Trophoblast cell (in vitro differentiated cells and primary cell): ENCODE measurements around the gene ELP2.

ENCODE experiments used
- DNase-seq, 2 donors: peaks; one replicate each; pipeline ENCODE4 v3.0.0-alpha.2; 2016
- H2AFZ ChIP-seq: 2 replicates; pipeline ENCODE4 v1.6.1; 2013; ENCODE audit warnings: low read length, moderate library complexity, mild to moderate bottlenecking; ENCODE audit not compliant: insufficient read depth, poor library complexity
- H2AK5ac ChIP-seq: 2 replicates; pipeline ENCODE4 v1.6.1; 2013; ENCODE audit warnings: mild to moderate bottlenecking, low read length
- H2BK120ac ChIP-seq: 2 replicates; pipeline ENCODE4 v1.6.1; 2013; ENCODE audit warnings: low read length, mild to moderate bottlenecking, moderate library complexity; ENCODE audit not compliant: insufficient read depth, poor library complexity
- H2BK12ac ChIP-seq: 2 replicates; pipeline ENCODE4 v1.6.1; 2013; ENCODE audit warnings: mild to moderate bottlenecking, low read length, moderate library complexity
- H2BK5ac ChIP-seq: 2 replicates; pipeline ENCODE4 v1.6.1; 2013; ENCODE audit warnings: low read length, low read depth, moderate library complexity, mild to moderate bottlenecking; ENCODE audit not compliant: poor library complexity
- H3K14ac ChIP-seq: 2 replicates; pipeline ENCODE4 v1.6.1; 2013; ENCODE audit warnings: mild to moderate bottlenecking, low read length
- H3K18ac ChIP-seq: 2 replicates; pipeline ENCODE4 v1.6.1; 2013; ENCODE audit warnings: mild to moderate bottlenecking, low read length
- H3K23ac ChIP-seq: 2 replicates; pipeline ENCODE4 v1.6.1; 2013; ENCODE audit warnings: low read length
- H3K27ac ChIP-seq: 2 replicates; pipeline ENCODE4 v1.5.1; 2013; ENCODE audit warnings: low read depth, mild to moderate bottlenecking, inconsistent platforms, low read length, moderate library complexity
- H3K27me3 ChIP-seq: 2 replicates; pipeline ENCODE4 v1.6.1; 2013; ENCODE audit warnings: inconsistent platforms, mild to moderate bottlenecking, low read length, moderate library complexity; ENCODE audit not compliant: insufficient read depth
- H3K36me3 ChIP-seq, 2 experiments: 1 replicate in 1 of 2; 2 replicates in 1 of 2; pipeline ENCODE4 v1.6.1; 2013; ENCODE audit warnings: low read length in 2 of 2, mild to moderate bottlenecking in 2 of 2, moderate library complexity in 1 of 2; ENCODE audit not compliant: insufficient read depth in 2 of 2, control insufficient read depth in 1 of 2
- H3K4ac ChIP-seq: 2 replicates; pipeline ENCODE4 v1.6.1; 2013; ENCODE audit warnings: low read depth, mild to moderate bottlenecking, low read length, moderate library complexity
- H3K4me1 ChIP-seq, 2 experiments: 1 replicate in 1 of 2; 2 replicates in 1 of 2; pipeline ENCODE4 v1.6.1; 2013; ENCODE audit warnings: low read length in 2 of 2, mild to moderate bottlenecking in 2 of 2, moderate library complexity in 1 of 2; ENCODE audit not compliant: insufficient read depth in 2 of 2, control insufficient read depth in 1 of 2
- H3K4me2 ChIP-seq: 2 replicates; pipeline ENCODE4 v1.6.1; 2013; ENCODE audit warnings: inconsistent platforms, mild to moderate bottlenecking, low read length, moderate library complexity
- H3K4me3 ChIP-seq: 2 replicates; pipeline ENCODE4 v1.5.1; 2013; ENCODE audit warnings: mild to moderate bottlenecking, low read depth, low read length, inconsistent platforms
- H3K79me1 ChIP-seq: one replicate; pipeline ENCODE4 v1.6.1; 2013; ENCODE audit warnings: low read length
- H3K79me2 ChIP-seq: 2 replicates; pipeline ENCODE4 v1.6.1; 2013; ENCODE audit warnings: low read length, mild to moderate bottlenecking; ENCODE audit not compliant: control insufficient read depth, insufficient read depth, poor library complexity
- H3K9ac ChIP-seq: 2 replicates; pipeline ENCODE4 v1.6.1; 2013; ENCODE audit warnings: mild to moderate bottlenecking, low read length
- H3K9me3 ChIP-seq: 2 replicates; pipeline ENCODE4 v1.6.1; 2013; ENCODE audit warnings: low read depth, mild to moderate bottlenecking, control low read depth, inconsistent platforms, low read length; ENCODE audit not compliant: insufficient read depth
- H4K12ac ChIP-seq: 2 replicates; pipeline ENCODE4 v1.6.1; 2013; ENCODE audit warnings: low read depth, mild to moderate bottlenecking, low read length, moderate library complexity
- H4K8ac ChIP-seq: 2 replicates; pipeline ENCODE4 v1.6.1; 2013; ENCODE audit warnings: low read depth, mild to moderate bottlenecking, low read length, moderate library complexity
- H4K91ac ChIP-seq: one replicate; pipeline ENCODE4 v1.6.1; 2013; ENCODE audit warnings: low read depth, mild to moderate bottlenecking, low read length, moderate library complexity
- WGBS: extraction: QIAGEN DNeasy Blood & Tissue Kit; methylation state at CpG from one replicate; pipeline ENCODE4 v1.1.7; 2013; ENCODE audit warnings: missing lambda C conversion rate; ENCODE audit not compliant: insufficient read length, insufficient coverage; ENCODE audit errors: extremely low coverage; 5-methylcytosine and 5-hydroxymethylcytosine counted together

Gene ELP2

DNA sequence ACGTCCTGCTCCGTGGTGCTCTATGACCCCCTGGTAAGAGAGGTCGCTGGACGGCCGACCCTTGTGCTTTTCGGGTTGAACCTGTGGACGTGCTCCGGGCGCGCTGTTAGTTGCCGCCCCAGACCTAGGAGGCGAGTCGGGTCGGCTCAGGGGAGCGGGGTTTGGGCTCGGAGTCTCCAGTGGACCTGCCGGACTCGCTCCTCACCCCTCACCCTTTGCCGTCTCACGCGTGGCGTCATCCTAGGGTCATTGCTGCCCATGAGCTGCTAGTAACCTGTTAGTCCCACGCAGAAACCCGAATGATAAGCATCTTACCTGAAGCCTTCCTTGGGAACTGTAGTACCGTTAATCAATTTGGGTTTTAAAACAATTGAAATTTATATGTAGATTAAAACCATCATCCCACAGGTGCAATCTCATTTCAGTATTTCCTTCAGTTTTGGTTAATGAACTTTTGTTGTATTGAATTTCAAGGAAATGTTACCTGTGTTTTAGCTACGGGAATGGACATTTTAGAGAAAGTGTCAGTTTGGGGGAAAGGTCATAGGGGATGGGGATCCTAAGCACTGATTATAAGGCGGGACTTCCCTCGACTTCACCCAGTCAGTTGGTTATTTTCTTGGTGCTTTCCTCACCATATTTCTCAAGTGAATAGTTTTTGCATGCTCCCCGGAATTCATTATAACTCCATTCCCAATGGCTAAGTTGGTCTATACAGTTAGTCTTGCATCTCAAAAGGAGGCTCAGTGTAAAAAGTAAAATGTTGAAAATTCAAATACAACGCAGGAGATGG, 536 bp downstream of the ELP2 start:
- Histone ChIP-seq H4K91ac (peak overlapping the region; percentile 32), H3K4me3 (peak overlapping the region; percentile 88), H3K79me1 (peaks cover 10% of the 10 kb centered on the region), H3K18ac (peak overlapping the region; percentile 30), H2BK120ac (peak overlapping the region; percentile 16), H3K14ac (peak overlapping the region; percentile 35), H3K36me3 (peaks cover 0 to 4% of the 10 kb centered on the region in 2 experiments), H3K27me3 (no peaks in the 10 kb centered on the region), H3K4me1 (peaks cover 2 to 7% of the 10 kb centered on the region in 2 experiments), H2AK5ac (peak overlapping the region; percentile 45), H4K8ac (peak overlapping the region; percentile 85), H3K9ac (peak overlapping the region; percentile 62), H4K12ac (peak overlapping the region; percentile 86), H3K4ac (peak overlapping the region; percentile 68), H2AFZ (peak overlapping the region; percentile 23), H2BK12ac (no peak overlapping the region), H3K23ac (no peak overlapping the region), H3K27ac (peak overlapping the region; percentile 1), H2BK5ac (no peak overlapping the region), H3K79me2 (peaks cover 9% of the 10 kb centered on the region), H3K9me3 (no peaks in the 10 kb centered on the region), H3K4me2 (peak overlapping the region; percentile 71)
- DNase-seq, result no peak
- no CpG with 5 or more reads among the region's 30 CpGs for WGBS

DNA sequence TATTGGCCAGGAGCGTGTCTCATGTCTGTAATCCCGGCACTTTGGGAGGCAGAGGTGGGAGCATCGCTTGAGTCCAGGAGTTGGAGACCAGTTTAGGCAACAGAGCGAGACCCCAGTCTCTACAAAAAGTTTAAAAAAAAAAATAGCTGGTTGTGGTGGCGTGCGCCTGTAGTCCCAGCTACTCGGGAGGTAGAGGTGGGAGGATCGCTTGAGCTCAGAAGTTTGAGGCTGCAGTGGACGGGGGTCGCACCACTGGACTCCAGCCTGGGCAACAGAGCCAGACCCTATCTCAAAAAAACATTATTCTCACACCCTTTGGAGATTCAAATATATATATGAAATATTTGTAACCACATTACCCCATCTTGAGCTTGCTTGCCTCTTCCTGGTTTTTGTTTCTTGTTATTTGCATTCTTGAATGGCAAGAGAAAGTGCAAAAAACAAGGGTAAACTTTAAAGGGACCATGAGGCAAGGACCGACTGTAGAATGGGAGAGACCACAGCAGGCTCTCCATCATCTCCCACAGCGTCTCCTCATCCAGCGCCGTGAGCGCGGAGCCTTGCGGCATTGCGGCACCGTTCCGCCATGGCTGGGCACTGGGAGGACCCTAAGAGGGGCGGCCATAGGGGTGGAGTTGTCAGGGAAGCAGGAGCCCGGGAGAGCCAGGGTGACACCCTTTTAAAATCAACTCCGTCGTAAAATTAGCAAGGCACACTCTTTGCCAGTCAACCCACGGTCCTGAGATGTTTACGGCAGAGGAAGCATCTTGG, 1.4 kb downstream of the ELP2 start:
- peak overlapping the region; percentile 71 for H3K4me2 ChIP-seq
- peak overlapping the region; percentile 91 for H3K4ac ChIP-seq
- peaks cover 2 to 7% of the 10 kb centered on the region in 2 experiments for H3K4me1 ChIP-seq
- H3K23ac ChIP-seq, result no peak overlapping the region
- H3K79me2 ChIP-seq, result peaks cover 9% of the 10 kb centered on the region
- H3K27ac ChIP-seq, result no peak overlapping the region
- DNase-seq, result no peak
- no peak overlapping the region for H2BK120ac ChIP-seq
- no peak overlapping the region for H4K8ac ChIP-seq
- H2BK5ac ChIP-seq, result no peak overlapping the region
- H3K9ac ChIP-seq, result no peak overlapping the region
- no CpG with 5 or more reads among the region's 26 CpGs for WGBS
- H2BK12ac ChIP-seq, result no peak overlapping the region
- H3K18ac ChIP-seq, result no peak overlapping the region
- no peak overlapping the region for H2AK5ac ChIP-seq
- no peak overlapping the region for H3K4me3 ChIP-seq
- no peaks in the 10 kb centered on the region for H3K9me3 ChIP-seq
- peak overlapping the region; percentile 14 for H4K12ac ChIP-seq
- H2AFZ ChIP-seq, result no peak overlapping the region
- no peaks in the 10 kb centered on the region for H3K27me3 ChIP-seq
- no peak overlapping the region for H3K14ac ChIP-seq
- H3K36me3 ChIP-seq, result peaks cover 0 to 4% of the 10 kb centered on the region in 2 experiments
- H4K91ac ChIP-seq, result no peak overlapping the region
- H3K79me1 ChIP-seq, result peaks cover 10% of the 10 kb centered on the region

DNA sequence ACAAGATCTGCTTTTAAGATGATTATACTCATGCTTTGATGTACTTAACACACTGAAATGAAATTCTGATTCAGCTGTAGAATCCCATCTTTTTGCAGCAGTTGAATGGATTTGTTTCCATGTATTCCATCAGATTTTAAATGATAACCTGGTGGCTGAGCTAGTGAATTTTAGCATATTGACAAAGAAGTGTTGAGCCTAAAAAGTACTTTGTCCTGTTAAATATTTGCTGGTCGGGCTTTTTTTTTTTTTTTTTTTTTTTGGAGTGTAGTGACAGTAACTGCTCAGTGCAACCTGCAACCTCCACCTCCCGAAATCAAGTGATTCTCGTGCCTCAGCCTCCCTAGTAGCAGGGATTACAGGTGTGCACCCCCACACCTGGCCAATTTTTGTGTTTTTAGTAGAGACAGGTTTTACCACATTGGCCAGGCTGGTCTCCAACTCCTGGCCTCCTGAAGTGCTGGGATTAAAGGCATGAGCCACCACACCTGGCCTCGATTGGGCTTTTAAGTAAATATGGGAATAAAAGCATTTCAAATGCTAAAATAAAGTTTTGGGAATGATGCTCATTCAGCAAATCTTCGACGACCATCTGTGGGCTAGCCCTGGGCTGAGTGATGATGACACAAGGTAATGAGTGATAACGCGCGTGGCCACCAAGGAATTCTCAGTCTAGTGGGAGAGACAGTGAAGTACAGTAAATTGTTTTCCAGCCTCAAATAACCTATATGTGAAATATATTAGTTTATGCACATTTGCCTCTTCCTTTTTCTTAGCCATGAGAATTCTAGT, 2.2 kb downstream of the ELP2 start:
- H3K14ac ChIP-seq, result no peak overlapping the region
- H3K4me3 ChIP-seq, result no peak overlapping the region
- H3K36me3 ChIP-seq, result peaks cover 2% of the 10 kb centered on the region in 2 experiments
- no peaks in the 10 kb centered on the region for H3K9me3 ChIP-seq
- no peak overlapping the region for H2AK5ac ChIP-seq
- H3K4ac ChIP-seq, result peak overlapping the region; percentile 91
- peaks cover 2 to 7% of the 10 kb centered on the region in 2 experiments for H3K4me1 ChIP-seq
- WGBS, result no CpG with 5 or more reads among the region's 9 CpGs
- H3K18ac ChIP-seq, result no peak overlapping the region
- no peak overlapping the region for H4K8ac ChIP-seq
- no peak overlapping the region for H2BK5ac ChIP-seq
- peaks cover 10% of the 10 kb centered on the region for H3K79me1 ChIP-seq
- no peak overlapping the region for H2BK12ac ChIP-seq
- DNase-seq, result no peak
- H2BK120ac ChIP-seq, result no peak overlapping the region
- peaks cover 9% of the 10 kb centered on the region for H3K79me2 ChIP-seq
- no peak overlapping the region for H3K4me2 ChIP-seq
- no peak overlapping the region for H4K91ac ChIP-seq
- H3K23ac ChIP-seq, result no peak overlapping the region
- no peak overlapping the region for H3K27ac ChIP-seq
- H3K27me3 ChIP-seq, result no peaks in the 10 kb centered on the region
- no peak overlapping the region for H4K12ac ChIP-seq
- H2AFZ ChIP-seq, result no peak overlapping the region
- no peak overlapping the region for H3K9ac ChIP-seq

- DNase-seq, result no peak
Measured at GRCh38 chr18:36132756-36133155, 3.1 kb downstream of the ELP2 start.

More at GRCh38 chr18:36132756-36133155, 3.1 kb downstream of the ELP2 start:
- no peak overlapping the region for H4K8ac ChIP-seq
- peaks cover 2 to 7% of the 10 kb centered on the region in 2 experiments for H3K4me1 ChIP-seq
- no peak overlapping the region for H2BK120ac ChIP-seq
- H3K27ac ChIP-seq, result no peak overlapping the region
- peak overlapping the region; percentile 64 for H3K4ac ChIP-seq
- no peak overlapping the region for H2BK5ac ChIP-seq
- H3K36me3 ChIP-seq, result peaks cover 2 to 4% of the 10 kb centered on the region in 2 experiments
- no peaks in the 10 kb centered on the region for H3K9me3 ChIP-seq
- no peak overlapping the region for H2BK12ac ChIP-seq
- H3K23ac ChIP-seq, result no peak overlapping the region
- peaks cover 9% of the 10 kb centered on the region for H3K79me2 ChIP-seq
- H3K18ac ChIP-seq, result no peak overlapping the region
- H4K91ac ChIP-seq, result no peak overlapping the region
- no peak overlapping the region for H4K12ac ChIP-seq
- peaks cover 10% of the 10 kb centered on the region for H3K79me1 ChIP-seq
- no peak overlapping the region for H3K4me3 ChIP-seq
- no peak overlapping the region for H3K14ac ChIP-seq
- H3K4me2 ChIP-seq, result no peak overlapping the region
- WGBS, result no CpG with 5 or more reads among the region's 3 CpGs
- H3K27me3 ChIP-seq, result no peaks in the 10 kb centered on the region
- H2AFZ ChIP-seq, result no peak overlapping the region
- no peak overlapping the region for H2AK5ac ChIP-seq
- no peak overlapping the region for H3K9ac ChIP-seq
